Smooth muscle cell of the coronary artery (primary cell): ENCODE results near the gene ZNF598. TPM values are rescaled to one million over a fixed set of nuclear protein-coding genes. Genes with fewer than 3 reads are reported as not detected.

Experiments used
- total RNA-seq: library from RNA; depleted of rRNA; stranded (reverse); fragments of >200 nt; gene quantifications from 2 replicates; pipeline ENCODE4 v1.2.3, GENCODE V29; 2014; ENCODE audit warnings: low replicate concordance

Gene ZNF598
- 9.9 and 12.0 TPM in 2 replicates for total RNA-seq

GRCh38 chr16:2009791-2010510 lies at the start of gene ZNF598:
ZNF598 (minus strand) TSS chr16:2009821.

DNA sequence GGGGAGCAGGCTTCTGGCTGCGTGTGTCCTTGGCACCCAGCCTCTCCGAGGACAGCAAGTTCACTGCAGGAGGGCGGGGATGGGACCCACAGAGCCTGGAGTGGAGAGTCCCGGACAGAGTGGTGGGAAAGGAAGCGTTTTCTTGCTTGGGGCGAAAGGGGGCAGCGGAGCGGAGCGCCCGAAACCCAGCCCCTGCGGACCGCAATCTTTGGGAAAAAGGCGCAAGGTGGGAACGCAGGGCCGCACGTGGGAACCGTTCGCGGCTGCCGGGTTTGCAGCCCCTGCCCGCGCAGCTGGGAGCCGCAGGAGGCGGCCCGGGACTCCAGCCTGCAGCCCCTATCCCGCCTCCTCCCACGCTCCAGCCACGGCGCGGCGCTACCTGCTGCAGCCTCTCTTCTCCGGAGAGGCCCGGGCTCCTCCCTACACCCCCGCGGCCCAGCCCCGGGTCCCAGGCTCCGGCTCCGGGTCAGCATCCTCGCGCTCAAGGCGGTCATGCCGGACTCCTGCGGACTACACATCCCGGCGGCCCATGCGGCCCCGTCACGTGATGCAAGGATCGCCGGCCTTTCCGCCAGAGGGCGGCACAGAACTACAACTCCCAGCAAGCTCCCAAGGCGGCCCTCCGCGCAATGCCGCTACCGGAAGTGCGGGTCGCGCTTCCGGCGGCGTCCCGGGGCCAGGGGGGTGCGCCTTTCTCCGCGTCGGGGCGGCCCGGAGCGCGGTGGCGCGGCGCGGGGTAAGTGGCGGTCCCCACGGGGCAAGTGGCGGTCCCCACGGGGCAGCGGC lies 37.9 kb upstream of the ZNF598 start, which contains the start of the genes NTHL1 and TSC2:
TSS of gene NTHL1 (minus strand) at position 505 of the 786 bp plus-strand sequence. CDS start at position 494, 11 bp downstream.
TSS of gene TSC2 (plus strand) at position 656 of the 786 bp plus-strand sequence. CDS start 631 bp downstream, outside the sequence.

DNA sequence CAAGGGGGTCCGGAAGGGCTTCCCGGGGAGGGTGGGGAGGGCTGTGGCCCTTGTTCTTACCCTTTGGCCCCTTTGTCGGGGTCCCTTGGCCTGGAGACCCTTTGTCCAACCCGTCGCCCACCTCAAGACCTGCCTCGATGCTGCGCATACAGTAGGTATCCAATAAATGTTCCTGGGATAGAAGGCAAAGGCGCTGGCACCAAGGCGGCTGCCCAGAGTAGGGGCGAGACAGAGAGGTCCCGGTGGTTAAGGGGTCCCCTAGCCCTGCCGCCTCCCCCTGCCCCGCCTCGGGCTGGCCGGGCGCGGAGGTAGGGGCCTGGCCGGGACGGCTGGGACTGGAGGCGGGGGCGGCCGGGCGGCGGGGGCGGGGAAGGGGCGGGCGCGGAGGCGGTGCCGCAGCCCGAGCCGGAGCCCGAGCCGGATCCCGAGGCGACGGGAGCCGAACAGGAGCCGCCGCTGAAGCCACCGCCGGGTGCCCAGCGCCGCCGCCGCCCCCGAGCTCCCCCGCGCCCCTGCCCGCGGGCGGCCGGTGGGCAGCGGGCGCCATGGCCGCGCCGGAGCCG lies 16.9 kb upstream of the ZNF598 start, which contains the start of gene NHERF2:
TSS of gene NHERF2 (plus strand) at position 442 of the 563 bp plus-strand sequence. CDS start at position 546, 104 bp downstream.

GRCh38 chr16:2019518-2019920 lies 9.9 kb upstream of the ZNF598 start, which contains the start of gene NPW:
NPW (plus strand) TSS chr16:2019785.

DNA sequence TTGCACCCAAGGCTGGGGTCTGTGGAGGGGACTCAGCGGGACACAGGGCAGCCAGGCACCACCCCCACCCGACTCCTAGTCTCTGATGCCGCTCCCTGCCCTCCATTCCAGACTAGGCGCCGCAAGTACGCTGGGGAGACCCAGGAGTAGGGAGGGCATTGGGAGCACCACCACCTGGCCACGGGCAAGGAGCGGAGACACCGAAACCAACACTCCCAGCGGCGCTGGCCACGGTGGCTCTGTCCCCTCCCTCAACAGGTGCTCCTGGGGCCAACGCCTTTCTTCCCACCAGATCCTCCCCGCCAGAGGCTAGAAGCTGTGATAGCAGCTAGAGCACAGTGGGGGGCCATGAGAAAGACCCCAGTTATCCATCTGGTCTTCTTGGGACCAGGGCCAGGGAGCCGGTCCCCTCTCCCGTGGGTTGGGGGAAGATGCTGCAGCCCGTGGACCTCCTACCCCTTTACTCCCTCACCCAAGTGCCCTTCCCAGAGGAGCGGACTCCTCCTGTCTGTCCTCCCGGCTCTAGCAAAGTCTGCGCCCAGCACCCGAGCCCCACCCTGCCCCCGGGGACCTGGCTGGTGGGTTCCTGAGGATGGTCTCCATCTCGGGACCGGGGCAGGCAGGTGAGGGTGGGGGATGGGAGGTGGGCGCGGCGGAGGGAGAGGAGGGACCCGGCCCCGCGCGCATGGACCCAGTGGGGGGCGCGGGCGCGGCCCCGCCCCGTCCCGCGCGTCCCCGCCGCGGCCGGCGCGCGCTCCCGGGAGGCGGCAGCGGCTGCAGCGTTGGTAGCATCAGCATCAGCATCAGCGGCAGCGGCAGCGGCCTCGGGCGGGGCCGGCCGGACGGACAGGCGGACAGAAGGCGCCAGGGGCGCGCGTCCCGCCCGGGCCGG lies 20.2 kb downstream of the ZNF598 start, which contains the start of gene SYNGR3:
TSS of gene SYNGR3 (plus strand) at position 762 of the 892 bp plus-strand sequence. CDS start 133 bp downstream, outside the sequence.

GRCh38 chr16:1983544-1984346 lies 25.9 kb downstream of the ZNF598 start, which contains the start of gene GFER:
GFER (plus strand) TSS chr16:1984193; CDS start chr16:1984219, 26 bp downstream.

GRCh38 chr16:1981398-1981836 lies 28.2 kb downstream of the ZNF598 start, which contains the start of gene NOXO1:
NOXO1 (minus strand) TSS chr16:1981469; CDS start chr16:1981179, 290 bp downstream.

DNA sequence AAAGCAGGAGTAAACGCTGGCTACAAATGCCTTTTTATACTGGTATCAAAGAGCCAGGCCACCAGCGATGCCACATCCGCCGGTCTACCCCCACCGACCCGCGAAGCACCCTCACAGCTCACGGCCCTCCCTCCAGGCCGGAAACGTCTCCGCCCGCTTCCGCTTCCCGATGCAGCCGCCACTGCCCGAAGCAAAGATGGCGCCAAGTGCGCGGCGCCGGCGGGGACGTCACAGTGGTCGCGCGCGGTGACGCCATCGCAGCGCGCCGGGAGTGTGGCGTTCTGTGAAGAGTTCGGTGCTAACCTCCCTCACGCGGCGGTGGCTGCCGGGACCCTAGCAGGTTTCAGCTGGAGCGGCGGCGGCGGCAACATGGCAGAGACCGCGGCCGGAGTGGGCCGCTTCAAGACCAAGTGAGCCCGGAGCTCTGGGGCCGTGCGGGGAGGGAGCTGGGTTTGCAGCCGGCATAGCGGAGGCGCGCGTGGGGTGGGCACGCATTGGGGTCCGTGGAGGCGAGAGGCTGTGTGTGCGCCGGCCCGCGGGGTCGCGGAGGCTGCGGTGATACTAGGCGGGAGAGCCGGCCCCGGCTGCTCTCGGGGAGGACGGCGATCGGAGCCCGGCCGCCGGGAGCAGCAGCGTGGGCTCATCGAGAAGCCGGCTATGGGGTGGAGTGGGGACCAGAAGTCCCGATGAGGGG lies 37.7 kb downstream of the ZNF598 start, which contains the start of gene TBL3:
TSS of gene TBL3 (plus strand) at position 258 of the 694 bp plus-strand sequence. CDS start at position 370, 112 bp downstream.

GRCh38 chr16:1966460-1966859 lies 43.2 kb downstream of the ZNF598 start, which contains the start of gene RNF151:
RNF151 (plus strand) TSS chr16:1966856; CDS start chr16:1966882, 26 bp downstream.

GRCh38 chr16:1964506-1965395 lies 44.9 kb downstream of the ZNF598 start, which contains the start of gene RPS2:
RPS2 (minus strand) TSS chr16:1964826; CDS start chr16:1964625, 201 bp downstream.

DNA sequence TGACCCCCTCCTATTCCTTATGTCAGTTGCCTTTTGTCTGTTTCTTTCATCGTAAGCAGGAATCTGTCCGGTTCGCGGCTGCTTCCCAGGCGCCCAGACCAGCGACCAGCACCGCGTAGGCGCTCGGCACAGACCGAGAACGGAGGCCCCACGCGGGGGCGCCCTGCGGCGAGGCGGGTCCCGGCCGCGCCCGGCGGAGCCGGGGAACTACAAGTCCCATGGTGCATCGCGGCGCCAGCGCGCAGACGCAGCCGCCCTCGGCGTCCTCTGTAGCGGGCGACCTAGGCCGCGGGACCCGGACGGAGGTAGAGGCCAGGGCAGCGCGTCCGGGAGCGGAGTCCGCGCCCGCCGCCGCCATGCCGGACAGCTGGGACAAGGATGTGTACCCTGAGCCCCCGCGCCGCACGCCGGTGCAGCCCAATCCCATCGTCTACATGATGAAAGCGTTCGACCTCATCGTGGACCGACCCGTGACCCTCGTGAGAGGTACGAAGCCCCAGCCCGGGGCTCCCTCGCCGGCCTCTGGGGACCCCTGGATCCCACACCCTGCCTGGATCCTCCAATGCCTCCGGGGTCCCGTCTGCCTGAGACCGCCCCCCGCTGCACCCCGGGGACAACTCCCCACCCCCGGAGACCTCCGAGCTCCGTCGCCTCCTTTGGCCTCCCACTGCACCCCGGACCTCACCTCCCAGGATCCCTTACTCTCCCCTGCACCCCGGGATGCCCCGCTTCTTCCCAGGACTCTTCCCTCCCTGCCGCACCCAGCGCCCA lies 50.2 kb downstream of the ZNF598 start, which contains the start of gene NDUFB10:
TSS of gene NDUFB10 (plus strand) at position 270 of the 771 bp plus-strand sequence. CDS start at position 357, 87 bp downstream.

Other genes starting within 250 kb of the ZNF598 start
- 35.7 and 45.9 TPM in 2 replicates for gene NME3, start 238.3 kb downstream of the ZNF598 start, total RNA-seq
- gene EME2, start 237.0 kb downstream of the ZNF598 start, total RNA-seq: 5.0 TPM in 2 replicates
- gene MRPS34, start 236.7 kb downstream of the ZNF598 start, total RNA-seq: 71.6 and 87.2 TPM in 2 replicates
- 30.8 and 55.7 TPM in 2 replicates for gene SPSB3, start 227.2 kb downstream of the ZNF598 start, total RNA-seq
- 30.3 and 65.2 TPM in 2 replicates for gene NUBP2, start 226.9 kb downstream of the ZNF598 start, total RNA-seq
- gene IGFALS, start 216.1 kb downstream of the ZNF598 start, total RNA-seq: under 0.01 TPM in 2 replicates
- 51.5 and 65.6 TPM in 2 replicates for gene HAGH, start 183.0 kb downstream of the ZNF598 start, total RNA-seq
- 71.6 and 134 TPM in 2 replicates for gene FAHD1, start 182.6 kb downstream of the ZNF598 start, total RNA-seq
- gene MEIOB, start 137.7 kb downstream of the ZNF598 start, total RNA-seq: 0.23 TPM in 1 of 2 replicates, not detected in the other
- gene HS3ST6, start 91.4 kb downstream of the ZNF598 start, total RNA-seq: not detected in 2 replicates
- 4.8 and 8.5 TPM in 2 replicates for gene MSRB1, start 66.6 kb downstream of the ZNF598 start, total RNA-seq
- 0.12 TPM in 1 of 2 replicates, not detected in the other for gene RPL3L, start 55.1 kb downstream of the ZNF598 start, total RNA-seq
- 221 and 281 TPM in 2 replicates for gene NDUFB10, start 50.3 kb downstream of the ZNF598 start, total RNA-seq
- gene RPS2, start 45.0 kb downstream of the ZNF598 start, total RNA-seq: 3,947 and 4,144 TPM in 2 replicates
- gene RNF151, start 43.0 kb downstream of the ZNF598 start, total RNA-seq: not detected in 2 replicates
- gene TBL3, start 37.8 kb downstream of the ZNF598 start, total RNA-seq: 36.2 and 36.5 TPM in 2 replicates
- not detected in 2 replicates for gene NOXO1, start 28.4 kb downstream of the ZNF598 start, total RNA-seq
- gene GFER, start 25.6 kb downstream of the ZNF598 start, total RNA-seq: 6.4 and 11.7 TPM in 2 replicates
- 0.94 and 4.9 TPM in 2 replicates for gene SYNGR3, start 19.9 kb downstream of the ZNF598 start, total RNA-seq
- 0.23 and 0.60 TPM in 2 replicates for gene NPW, start 10.0 kb upstream of the ZNF598 start, total RNA-seq
- 8.2 and 48.6 TPM in 2 replicates for gene NHERF2, start 17.1 kb upstream of the ZNF598 start, total RNA-seq
- 33.1 and 36.3 TPM in 2 replicates for gene NTHL1, start 38.0 kb upstream of the ZNF598 start, total RNA-seq
- gene TSC2, start 38.2 kb upstream of the ZNF598 start, total RNA-seq: 29.4 and 80.4 TPM in 2 replicates
- 63.7 and 174 TPM in 2 replicates for gene PKD1, start 126.1 kb upstream of the ZNF598 start, total RNA-seq
- gene RAB26, start 138.8 kb upstream of the ZNF598 start, total RNA-seq: 1.3 and 1.5 TPM in 2 replicates
- gene TRAF7, start 146.0 kb upstream of the ZNF598 start, total RNA-seq: 37.0 and 49.5 TPM in 2 replicates
- gene CASKIN1, start 186.8 kb upstream of the ZNF598 start, total RNA-seq: 0.08 and 0.47 TPM in 2 replicates
- gene MLST8, start 195.6 kb upstream of the ZNF598 start, total RNA-seq: 16.5 and 19.7 TPM in 2 replicates
- gene BRICD5, start 201.0 kb upstream of the ZNF598 start, total RNA-seq: 2.9 and 4.0 TPM in 2 replicates
- 5.3 and 9.5 TPM in 2 replicates for gene PGP, start 205.0 kb upstream of the ZNF598 start, total RNA-seq
- 26.2 and 33.9 TPM in 2 replicates for gene E4F1, start 213.8 kb upstream of the ZNF598 start, total RNA-seq
- 0.38 and 1.1 TPM in 2 replicates for gene DNASE1L2, start 226.6 kb upstream of the ZNF598 start, total RNA-seq
- 15.2 and 32.6 TPM in 2 replicates for gene ECI1, start 241.8 kb upstream of the ZNF598 start, total RNA-seq